SK-MEL-5 (cell line): ENCODE results near the gene ELOVL3. TPM values are rescaled to one million over a fixed set of nuclear protein-coding genes. Genes with fewer than 3 reads are reported as not detected.
"Not testable (repeated sequence)": the region's sequence is repeated elsewhere in the genome, so short reads cannot be mapped to it uniquely, and the experiment has no call there.

Source experiments
- DNase-seq: peaks from one replicate; pipeline ENCODE4 v3.0.0-alpha.2; 2016; ENCODE audit warnings: low read depth, low spot score
- in situ Hi-C: cut with HindIII; loops from 2 replicates; pipeline ENCODE4 v1.10.0; 2016; ENCODE audit warnings: low sequenced_read_pairs, high pct_unique_total_duplicates, low pct_unique_long_range_greater_than_20kb
- total RNA-seq: library from RNA; depleted of rRNA; stranded (reverse); fragments of >200 nt; shearing (Covaris generic); gene quantifications from 2 replicates; pipeline ENCODE4 v1.2.3, GENCODE V29; 2014

Gene ELOVL3
- total RNA-seq, 1 experiment from 2014 or later = 0.58 TPM

DNA sequence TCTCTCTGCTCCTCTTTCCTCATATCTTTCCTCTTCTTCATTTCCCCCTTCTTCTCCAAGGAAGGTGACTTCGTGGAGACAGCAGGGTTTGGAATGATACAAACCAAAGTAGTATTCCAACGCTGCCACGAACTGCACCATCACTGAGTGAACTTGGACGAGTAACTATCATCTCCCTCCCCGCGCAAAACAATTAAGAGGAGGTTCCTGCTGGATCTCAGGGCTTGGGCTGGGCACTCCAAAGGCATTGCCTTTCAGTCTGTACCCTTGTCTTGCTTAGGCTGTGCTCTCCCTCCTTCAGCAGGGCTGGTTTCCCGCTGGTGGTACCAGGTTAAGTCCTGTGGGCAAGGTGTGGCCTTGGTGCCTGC is 16.0 kb downstream of the ELOVL3 start:
- no peak for DNase-seq
- in situ Hi-C loops = no loop called here

- in situ Hi-C loops = no loop called here
- no peak for DNase-seq
Observed at GRCh38 chr10:102243309-102243708, 17.2 kb downstream of the ELOVL3 start.

- DNase-seq = peak; percentile 99
- in situ Hi-C loops = no loop called here
Observed at GRCh38 chr10:102245082-102245931, 19.2 kb downstream of the ELOVL3 start, which contains the start of gene GBF1. TSS of gene GBF1 (plus strand) at chr10:102245532. CDS start at chr10:102258939, 13,407 bp downstream.

GRCh38 chr10:102245932-102246251 is 19.8 kb downstream of the ELOVL3 start:
- DNase-seq = no peak
- in situ Hi-C loops = no loop called here

DNA sequence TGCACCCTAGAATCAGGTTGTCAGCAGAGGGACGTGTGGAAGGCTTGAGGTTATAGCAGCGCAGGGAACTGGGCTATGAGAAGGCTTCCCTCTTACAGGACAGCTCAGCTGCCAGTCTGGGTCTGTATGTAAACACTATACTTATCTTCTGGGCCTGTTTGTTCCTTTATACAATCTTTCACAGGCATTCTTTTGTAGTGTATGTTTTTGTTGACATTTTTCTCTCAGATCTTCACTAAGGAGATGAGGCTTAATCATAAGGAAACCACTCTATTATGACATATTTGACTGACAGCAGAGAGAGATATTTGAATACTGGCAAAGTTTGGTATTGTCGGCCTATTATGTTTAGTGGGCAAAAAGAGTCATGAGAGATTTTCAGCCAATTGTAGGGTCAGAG is 20.2 kb downstream of the ELOVL3 start:
- in situ Hi-C loops = no loop called here
- DNase-seq = no peak

DNA sequence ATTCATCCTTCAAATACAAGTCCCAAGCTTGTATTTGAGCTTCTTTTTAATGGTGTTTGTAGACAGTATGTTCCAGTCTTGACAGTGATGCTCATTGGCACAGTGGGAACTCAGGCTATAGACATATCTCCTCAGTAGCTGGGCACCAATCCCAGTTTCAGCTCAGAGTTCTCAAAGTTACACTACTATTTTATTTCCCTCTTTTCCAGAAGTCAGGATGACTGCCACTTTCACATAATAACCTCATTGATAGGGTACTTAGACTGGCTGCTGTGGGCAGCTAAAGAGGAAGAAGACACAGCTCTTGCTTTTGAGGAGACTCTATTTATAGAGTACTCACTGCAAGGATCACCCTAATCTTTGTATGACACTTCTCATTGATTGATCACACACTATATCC is 21.6 kb downstream of the ELOVL3 start:
- peak; percentile 77 for DNase-seq
- in situ Hi-C loops = no loop called here

DNA sequence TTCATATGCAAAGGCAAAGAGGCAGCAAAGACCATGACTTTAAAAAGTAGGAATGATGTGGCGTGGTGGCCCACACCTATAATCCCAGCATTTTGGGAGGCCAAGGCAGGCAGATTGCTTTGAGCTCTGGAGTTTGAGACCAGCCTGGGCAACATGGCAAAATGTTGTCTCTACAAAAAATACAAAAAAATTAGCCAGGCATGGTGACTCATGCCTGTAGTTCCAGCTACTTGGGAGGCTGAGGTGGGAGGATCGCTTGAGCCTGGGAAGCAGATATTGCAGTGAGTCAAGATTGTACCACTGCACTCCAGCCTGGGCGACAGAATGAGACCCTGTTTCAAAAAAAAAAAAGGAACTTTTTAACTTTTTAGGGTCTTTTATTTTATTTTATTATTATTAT is 26.4 kb downstream of the ELOVL3 start:
- DNase-seq, in situ Hi-C loops: not testable (repeated sequence)

DNA sequence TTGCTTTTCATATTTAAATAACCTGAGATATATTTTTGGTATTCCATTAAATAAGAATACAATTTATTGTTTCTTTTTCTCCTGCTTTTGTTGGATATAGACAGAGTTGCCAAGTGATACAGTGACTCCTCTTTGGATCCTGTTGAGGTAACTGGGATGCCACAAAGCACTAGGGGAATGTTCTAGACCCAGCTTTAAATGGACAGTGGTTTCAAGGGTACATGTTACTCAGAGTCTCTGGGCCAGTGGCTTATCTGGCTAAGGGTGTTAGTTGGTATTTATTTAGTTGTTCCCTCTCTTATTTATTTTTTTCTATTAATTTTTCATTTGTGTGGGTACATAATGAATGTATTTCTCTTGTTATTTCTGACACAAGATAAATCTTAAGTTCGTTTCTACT is 28.3 kb downstream of the ELOVL3 start:
- no peak for DNase-seq
- in situ Hi-C loops = no loop called here

DNA sequence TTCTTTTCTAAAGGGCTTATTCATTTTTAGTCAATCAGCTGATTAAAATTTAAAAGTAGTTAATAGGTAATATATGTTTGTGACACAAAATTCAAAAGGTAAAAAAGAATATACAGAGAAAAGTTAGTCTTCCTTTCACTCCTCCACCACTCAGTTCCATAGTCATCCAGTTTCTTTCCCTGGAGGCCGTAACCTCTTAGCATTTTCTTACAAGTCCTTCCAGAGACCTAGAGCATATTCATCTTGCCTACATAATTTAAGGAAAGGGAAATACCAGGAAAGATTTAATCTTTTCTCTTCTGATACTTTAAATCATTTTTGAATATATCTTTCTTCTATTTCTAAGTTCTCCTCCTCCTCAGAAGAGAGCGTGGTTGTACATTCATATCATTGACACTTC is 29.3 kb downstream of the ELOVL3 start:
- in situ Hi-C loops = no loop called here
- DNase-seq = no peak

DNA sequence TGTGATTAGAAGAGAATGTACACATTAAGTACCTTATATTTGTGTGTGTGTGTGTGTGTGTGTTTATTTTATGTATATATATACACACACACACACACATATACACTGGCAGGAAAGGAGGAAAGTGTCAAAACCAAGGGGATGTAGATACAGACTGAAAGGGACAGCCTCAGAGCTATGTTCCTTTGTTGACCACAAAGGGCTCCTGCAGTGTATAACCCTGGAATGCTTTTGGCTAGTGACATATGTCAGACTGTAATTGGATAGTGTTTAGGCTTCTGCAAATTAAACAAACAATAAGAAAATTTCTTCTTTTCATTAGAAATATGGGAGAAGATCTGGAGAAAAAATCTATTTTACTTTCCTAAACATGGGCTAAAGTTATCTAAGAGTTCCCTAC is 35.1 kb downstream of the ELOVL3 start:
- in situ Hi-C loops = no loop called here
- DNase-seq = no peak

DNA sequence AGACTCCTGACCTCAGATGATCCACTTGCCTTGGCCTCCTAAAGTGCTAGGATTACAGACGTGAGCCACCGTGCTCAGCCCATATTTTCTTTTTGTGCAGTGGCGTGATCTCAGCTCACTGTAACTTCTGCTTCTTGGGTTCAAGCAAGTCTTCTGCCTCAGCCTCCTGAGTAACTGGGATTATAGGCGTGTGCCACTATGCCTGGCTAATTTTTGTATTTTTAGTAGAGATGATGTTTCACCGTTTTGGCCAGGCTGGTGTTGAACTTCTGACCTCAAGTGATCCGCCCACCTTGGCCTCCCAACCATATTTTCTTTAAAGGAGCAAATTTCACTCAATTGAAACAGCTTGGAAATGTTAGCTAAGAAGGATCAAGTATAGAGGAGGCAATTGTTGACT is 35.7 kb downstream of the ELOVL3 start:
- no peak for DNase-seq
- in situ Hi-C loops = no loop called here

DNA sequence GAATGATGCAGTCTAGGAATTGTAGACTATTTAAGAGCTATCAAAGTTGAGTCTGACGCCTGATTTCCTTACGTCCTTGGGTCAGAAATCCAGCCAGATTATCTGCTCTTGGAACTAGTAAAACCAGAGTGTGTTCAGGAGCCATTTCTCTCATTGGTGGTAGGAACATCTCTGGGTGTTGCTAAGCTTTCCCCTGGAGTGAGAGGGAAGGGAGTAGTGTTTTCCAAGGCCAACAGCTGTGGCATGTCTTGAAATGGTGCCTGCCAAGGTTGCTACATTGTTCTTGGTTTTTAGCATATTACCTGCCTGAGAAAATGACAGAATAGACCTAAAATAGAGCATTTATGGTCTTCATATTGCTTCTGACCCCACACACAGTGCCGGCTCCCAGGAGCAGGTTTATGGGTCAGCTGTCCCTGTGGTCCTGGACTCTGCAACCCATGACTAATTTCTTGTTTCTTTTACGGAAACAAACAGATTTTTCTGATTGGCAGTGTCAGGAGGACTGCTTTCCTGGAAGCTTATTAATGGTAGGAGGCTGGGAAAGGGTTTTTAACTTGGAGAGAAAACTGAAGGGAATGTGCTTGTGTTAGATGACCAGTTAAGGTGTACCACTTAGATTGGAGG is 36.8 kb downstream of the ELOVL3 start:
- no peak for DNase-seq
- in situ Hi-C loops = no loop called here

DNA sequence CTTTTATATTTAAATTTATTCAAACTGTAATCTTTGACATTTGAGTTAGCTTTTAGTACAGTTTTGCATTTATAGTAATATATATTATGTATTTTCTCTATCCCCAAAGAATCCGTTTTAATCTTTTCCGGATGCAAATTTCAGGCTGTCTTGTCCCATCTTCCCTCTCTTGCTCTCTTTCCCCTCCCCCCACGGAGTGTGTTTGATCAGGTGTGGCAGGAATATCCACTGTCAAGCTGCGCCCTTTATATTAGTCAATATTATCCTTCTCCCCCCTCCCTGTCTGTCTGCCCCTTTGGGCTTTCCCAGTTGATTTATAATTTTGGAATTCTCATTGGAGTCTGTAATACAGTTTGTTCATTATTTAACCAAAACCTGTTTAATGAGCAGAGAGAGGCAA is 38.3 kb downstream of the ELOVL3 start:
- in situ Hi-C loops = no loop called here
- no peak for DNase-seq

DNA sequence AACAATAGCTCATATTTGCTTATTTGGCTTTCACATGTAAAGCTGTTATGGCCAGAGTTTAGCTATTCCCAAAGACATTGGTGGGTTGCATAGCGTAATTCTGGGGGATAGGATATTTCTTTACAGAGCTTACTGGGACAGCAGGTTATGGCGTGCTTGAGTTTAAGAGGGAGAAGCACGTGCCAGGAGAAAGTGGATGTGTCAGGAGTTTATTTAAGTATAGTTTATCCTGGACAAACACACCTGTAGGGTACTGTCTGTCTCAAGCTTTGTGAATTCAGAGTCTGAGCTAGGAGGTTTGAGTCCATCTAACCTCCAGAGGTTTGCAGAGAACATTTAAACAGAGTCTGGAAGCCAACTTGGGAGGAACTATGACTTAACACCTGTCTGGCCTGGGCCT is 40.6 kb downstream of the ELOVL3 start:
- DNase-seq = no peak
- in situ Hi-C loops = no loop called here

DNA sequence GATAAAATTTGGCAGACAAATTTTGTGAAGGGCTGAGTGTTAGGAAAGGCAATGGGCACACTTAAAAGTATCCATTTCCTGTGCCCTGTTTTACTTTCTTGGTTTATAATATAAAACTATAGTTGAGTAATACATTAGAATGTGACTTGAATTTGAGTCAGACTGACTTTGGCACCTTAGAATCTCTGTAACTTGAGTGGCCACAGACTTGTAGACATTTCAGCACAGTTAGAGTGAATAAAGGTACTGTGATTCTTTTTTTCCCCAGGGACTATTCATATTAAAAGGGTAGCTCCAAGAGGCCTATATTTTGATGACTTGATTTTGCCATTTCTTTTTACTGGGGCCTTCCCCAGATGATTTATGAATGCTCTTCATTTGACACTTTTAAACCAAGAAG is 41.6 kb downstream of the ELOVL3 start:
- DNase-seq = no peak
- in situ Hi-C loops = no loop called here

DNA sequence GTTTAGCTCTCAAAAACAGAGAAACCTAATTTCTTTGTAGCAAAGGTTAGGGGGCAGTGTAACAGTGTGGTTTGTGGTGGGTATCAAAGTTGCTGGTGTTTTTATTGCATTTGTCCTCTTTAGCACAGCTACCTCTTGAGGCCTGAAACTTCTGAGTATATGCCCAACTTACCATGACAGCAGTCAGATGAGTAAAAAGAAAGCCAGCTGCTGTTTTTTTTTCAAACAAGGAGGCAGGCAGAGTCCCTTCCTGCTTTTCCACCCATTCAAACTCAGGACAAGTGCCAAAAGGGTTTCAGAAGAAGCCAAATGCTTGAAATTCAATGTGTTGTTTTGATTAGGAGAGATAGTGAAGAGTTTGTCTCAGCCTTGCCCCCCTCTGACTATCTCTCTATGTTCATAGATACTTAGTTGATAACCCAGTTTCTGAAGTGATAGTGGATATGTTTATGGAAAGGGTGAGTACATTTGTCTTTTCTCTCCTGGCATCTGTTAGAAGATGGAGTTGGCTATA is 42.3 kb downstream of the ELOVL3 start:
- in situ Hi-C loops = no loop called here
- no peak for DNase-seq

GRCh38 chr10:102269017-102269416 is 42.9 kb downstream of the ELOVL3 start:
- in situ Hi-C loops = no loop called here
- DNase-seq = no peak

DNA sequence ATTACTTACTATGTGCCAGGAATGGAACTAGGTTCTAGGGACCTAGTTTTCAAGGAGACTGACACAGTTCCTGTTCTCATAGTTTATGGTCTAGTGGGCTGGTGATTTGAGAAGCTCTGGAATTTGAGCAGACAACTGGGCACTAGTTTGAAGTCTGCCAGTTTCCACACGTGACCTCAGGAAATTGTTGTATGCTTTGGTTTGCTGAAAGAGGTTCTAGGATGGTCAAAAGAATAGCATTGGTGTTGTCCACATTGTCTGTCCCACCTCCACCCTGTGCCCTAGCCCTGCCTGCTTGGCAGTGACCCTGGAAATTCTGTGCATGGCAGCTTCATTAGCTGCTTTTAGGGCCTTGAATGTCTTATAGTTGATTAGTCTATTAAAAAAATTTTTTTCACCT is 48.0 kb downstream of the ELOVL3 start:
- in situ Hi-C loops = no loop called here
- no peak for DNase-seq

GRCh38 chr10:102275343-102275742 is 49.2 kb downstream of the ELOVL3 start:
- in situ Hi-C loops = no loop called here
- no peak for DNase-seq
